Activated T-cell treated with anti-CD3 and anti-CD28 coated beads, Interleukin-2, amount 50 U/mL, for 4 hours (primary cell): ENCODE results near the gene GALNT11. TPM values are rescaled to one million over a fixed set of nuclear protein-coding genes. Genes with fewer than 3 reads are reported as not detected.
"Not testable (repeated sequence)": the region's sequence is repeated elsewhere in the genome, so short reads cannot be mapped to it uniquely, and the experiment has no call there.

ENCODE experiments used
- ATAC-seq, 2 donors: fragments of 200-7000 bp; cut with Tn5 transposase; one replicate each; pipeline ENCODE4 v1.10.0; 2021
- DNase-seq: peaks from one replicate; pipeline ENCODE4 v3.0.0-alpha.2; 2020
- H3K27me3 Mint-ChIP-seq: one replicate; pipeline ENCODE4 v1.8.0; 2021; ENCODE audit warnings: low read depth, mixed read lengths
- H3K36me3 Mint-ChIP-seq: one replicate; pipeline ENCODE4 v1.8.0; 2022; ENCODE audit warnings: mixed read lengths; ENCODE audit not compliant: insufficient read depth
- H3K4me1 Mint-ChIP-seq: one replicate; pipeline ENCODE4 v1.8.0; 2021; ENCODE audit warnings: low read depth, mixed read lengths
- H3K4me3 Mint-ChIP-seq: one replicate; pipeline ENCODE4 v1.8.0; 2021; ENCODE audit warnings: mild to moderate bottlenecking, moderate library complexity, mixed read lengths
- H3K9me3 Mint-ChIP-seq: one replicate; pipeline ENCODE4 v1.8.0; 2021; ENCODE audit warnings: mixed read lengths
- total RNA-seq, 3 donors: library from RNA; stranded (reverse); gene quantifications; one replicate each; pipeline ENCODE4 v1.2.1, GENCODE V29; 2021

The GALNT11 gene
- total RNA-seq, 3 donors from 2014 or later, result 16.6 to 17.3 (median 16.7) TPM

DNA sequence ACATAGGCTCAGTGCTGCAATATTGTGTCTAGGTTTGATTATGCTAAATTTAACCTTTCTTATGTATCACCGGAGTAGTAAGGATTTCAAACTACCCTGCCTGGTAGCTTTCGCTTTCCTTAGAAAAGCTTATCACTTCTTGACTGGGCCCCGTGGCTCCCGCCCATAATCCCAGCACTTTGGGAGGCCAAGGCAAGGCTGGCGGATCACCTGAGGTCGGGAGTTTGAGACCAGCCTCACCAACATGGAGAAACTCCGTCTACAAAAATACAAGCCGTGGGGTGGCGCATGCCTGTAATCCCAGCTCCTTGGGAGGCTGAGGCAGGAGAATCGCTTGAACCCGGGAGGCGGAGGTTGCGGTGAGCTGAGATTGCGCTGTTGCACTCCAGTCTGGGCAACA is 49.9 kb downstream of the GALNT11 start:
- not testable (repeated sequence) for H3K9me3 Mint-ChIP-seq, H3K4me3 Mint-ChIP-seq, ATAC-seq, DNase-seq, H3K27me3 Mint-ChIP-seq, H3K36me3 Mint-ChIP-seq
- H3K4me1 Mint-ChIP-seq, result peaks cover 44% of the 10 kb centered on the region

GRCh38 chr7:152076324-152076821 is 50.9 kb downstream of the GALNT11 start:
- peaks cover 41% of the 10 kb centered on the region for H3K4me1 Mint-ChIP-seq
- DNase-seq (no peak), ATAC-seq (no peak)
- no peaks in the 10 kb centered on the region for H3K27me3 Mint-ChIP-seq
- peaks cover 2% of the 10 kb centered on the region for H3K36me3 Mint-ChIP-seq
- no peak overlapping the region for H3K4me3 Mint-ChIP-seq
- H3K9me3 Mint-ChIP-seq, result no peaks in the 10 kb centered on the region

GRCh38 chr7:152076940-152077933 is 51.8 kb downstream of the GALNT11 start:
- DNase-seq (no peak), ATAC-seq (peak in 1 of 2 donors; percentile 35)
- Mint-ChIP-seq H3K4me1 (peaks cover 41% of the 10 kb centered on the region), H3K4me3 (no peak overlapping the region), H3K9me3 (peaks cover 2% of the 10 kb centered on the region), H3K27me3 (no peaks in the 10 kb centered on the region), H3K36me3 (peaks cover 9% of the 10 kb centered on the region)

DNA sequence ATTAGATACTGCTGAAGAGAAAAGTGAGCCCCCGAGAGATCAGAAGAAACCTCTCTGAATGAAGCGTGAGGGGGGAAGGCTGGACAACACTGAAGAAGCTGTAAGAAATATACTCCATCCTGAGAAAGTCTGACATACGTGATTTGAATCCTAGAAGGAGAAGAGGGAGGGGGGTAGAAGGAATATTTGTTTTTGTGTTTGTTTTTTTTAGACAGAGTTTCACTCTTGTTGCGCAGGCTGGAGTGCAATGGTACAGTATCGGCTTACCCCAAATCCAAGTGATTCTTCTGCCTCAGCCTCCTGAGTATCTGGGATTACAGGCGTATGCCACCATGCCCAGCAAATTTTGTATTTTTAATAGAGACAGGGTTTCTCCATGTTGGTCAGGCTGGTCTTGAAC is 52.6 kb downstream of the GALNT11 start:
- H3K36me3 Mint-ChIP-seq, result peaks cover 13% of the 10 kb centered on the region
- H3K4me3 Mint-ChIP-seq, result no peak overlapping the region
- H3K4me1 Mint-ChIP-seq, result peaks cover 37% of the 10 kb centered on the region
- H3K9me3 Mint-ChIP-seq, result peaks cover 4% of the 10 kb centered on the region
- ATAC-seq (no peak), DNase-seq (no peak)
- no peaks in the 10 kb centered on the region for H3K27me3 Mint-ChIP-seq

GRCh38 chr7:152078786-152079185 is 53.3 kb downstream of the GALNT11 start:
- ATAC-seq (no peak), DNase-seq (no peak)
- peaks cover 15% of the 10 kb centered on the region for H3K36me3 Mint-ChIP-seq
- H3K9me3 Mint-ChIP-seq, result peaks cover 4% of the 10 kb centered on the region
- H3K4me1 Mint-ChIP-seq, result peaks cover 35% of the 10 kb centered on the region
- H3K27me3 Mint-ChIP-seq, result no peaks in the 10 kb centered on the region
- no peak overlapping the region for H3K4me3 Mint-ChIP-seq

DNA sequence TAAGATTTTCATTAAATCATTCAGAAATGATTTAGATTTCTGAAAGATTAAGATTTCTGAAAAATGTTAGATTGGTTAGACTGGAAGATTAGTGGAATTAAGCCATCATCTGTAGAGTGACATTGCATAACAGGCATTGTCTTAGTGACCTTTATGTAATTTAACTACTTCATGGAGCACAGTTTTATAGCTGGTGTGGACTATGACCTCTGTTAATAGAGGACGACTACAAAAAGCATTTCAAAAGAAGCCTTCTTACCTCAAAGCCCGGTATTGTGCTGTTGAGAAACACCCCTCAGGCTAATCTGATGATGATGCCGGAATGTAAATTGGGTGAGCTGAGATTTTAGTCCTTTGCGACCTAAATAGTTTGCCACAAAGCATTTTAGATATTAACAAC is 55.6 kb downstream of the GALNT11 start:
- no peak for DNase-seq
- peaks cover 4% of the 10 kb centered on the region for H3K9me3 Mint-ChIP-seq
- peaks cover 27% of the 10 kb centered on the region for H3K4me1 Mint-ChIP-seq
- peaks cover 24% of the 10 kb centered on the region for H3K36me3 Mint-ChIP-seq
- ATAC-seq, result no peak
- no peaks in the 10 kb centered on the region for H3K27me3 Mint-ChIP-seq
- H3K4me3 Mint-ChIP-seq, result no peak overlapping the region

DNA sequence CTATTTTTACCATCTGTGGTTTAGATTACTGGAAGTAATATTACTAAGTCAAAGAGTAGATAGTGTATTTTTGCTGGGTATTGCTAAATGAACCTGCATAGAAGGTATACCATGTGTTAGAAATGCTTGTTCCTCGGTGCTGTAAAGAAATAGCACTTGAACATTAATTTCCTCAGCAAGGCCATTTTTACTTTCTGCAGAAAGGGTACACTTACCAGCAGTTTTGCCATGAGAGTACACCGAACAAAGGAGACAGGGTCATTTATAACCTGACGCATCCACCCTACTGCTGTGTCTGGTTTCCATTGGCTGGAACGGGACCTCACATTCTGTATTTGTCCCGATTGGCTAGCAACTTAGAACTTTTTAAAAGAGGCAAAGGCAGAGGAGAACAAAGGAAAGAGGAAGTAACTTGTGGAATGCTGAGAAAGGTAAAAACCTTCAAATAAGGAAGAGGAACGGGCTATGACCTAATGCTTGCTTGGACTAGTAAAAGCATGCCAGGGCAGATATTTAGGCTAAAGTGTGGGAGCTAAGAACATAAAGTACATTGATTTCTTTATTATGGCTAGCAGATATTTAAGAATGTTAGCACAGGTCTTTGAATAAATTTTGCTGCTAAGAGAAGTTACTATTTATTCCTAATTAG is 56.7 kb downstream of the GALNT11 start:
- DNase-seq, H3K4me3 Mint-ChIP-seq, H3K27me3 Mint-ChIP-seq, ATAC-seq, H3K9me3 Mint-ChIP-seq: not testable (repeated sequence)
- peaks cover 23% of the 10 kb centered on the region for H3K4me1 Mint-ChIP-seq
- H3K36me3 Mint-ChIP-seq, result peaks cover 29% of the 10 kb centered on the region

- peaks cover 42% of the 10 kb centered on the region for H3K36me3 Mint-ChIP-seq
- DNase-seq, result no peak
- H3K9me3 Mint-ChIP-seq, result peaks cover 25% of the 10 kb centered on the region
- H3K4me1 Mint-ChIP-seq, result peaks cover 2% of the 10 kb centered on the region
- H3K27me3 Mint-ChIP-seq, result no peaks in the 10 kb centered on the region
- H3K4me3 Mint-ChIP-seq, result no peak overlapping the region
- no peak for ATAC-seq
Measured at GRCh38 chr7:152085131-152085530, 59.7 kb downstream of the GALNT11 start.

- Mint-ChIP-seq H3K4me1 (peaks cover 2% of the 10 kb centered on the region), H3K9me3 (peaks cover 25% of the 10 kb centered on the region), H3K36me3 (peaks cover 45% of the 10 kb centered on the region), H3K27me3 (no peaks in the 10 kb centered on the region), H3K4me3 (no peak overlapping the region)
- ATAC-seq, result no peak
- DNase-seq, result no peak
Measured at GRCh38 chr7:152086513-152086912, 61.0 kb downstream of the GALNT11 start.

DNA sequence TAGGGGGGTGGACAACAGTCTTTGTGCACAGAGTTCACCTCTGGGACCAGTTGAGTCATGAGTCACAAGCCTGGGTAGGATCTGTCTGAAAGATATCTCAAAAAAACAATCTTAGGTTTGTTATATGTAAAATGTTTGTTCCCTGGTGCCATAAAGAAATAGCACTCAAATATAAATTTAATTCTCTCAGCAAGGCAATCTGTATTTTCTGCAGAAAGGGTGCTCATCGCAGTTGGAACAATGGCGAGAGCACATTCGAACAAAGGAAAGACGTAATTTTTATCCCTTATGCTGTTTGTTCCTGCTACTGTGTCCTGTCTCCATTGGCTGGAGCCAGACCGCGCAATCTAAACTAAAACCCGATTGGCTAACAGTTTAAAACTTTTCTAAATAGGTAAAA is 63.7 kb downstream of the GALNT11 start:
- no peak for ATAC-seq
- peaks cover 29% of the 10 kb centered on the region for H3K36me3 Mint-ChIP-seq
- H3K9me3 Mint-ChIP-seq, result peaks cover 21% of the 10 kb centered on the region
- no peak overlapping the region for H3K4me3 Mint-ChIP-seq
- no peak for DNase-seq
- no peaks in the 10 kb centered on the region for H3K27me3 Mint-ChIP-seq
- H3K4me1 Mint-ChIP-seq, result no peaks in the 10 kb centered on the region

- H3K27me3 Mint-ChIP-seq, result no peaks in the 10 kb centered on the region
- H3K4me1 Mint-ChIP-seq, result no peaks in the 10 kb centered on the region
- H3K4me3 Mint-ChIP-seq, result no peak overlapping the region
- H3K36me3 Mint-ChIP-seq, result peaks cover 28% of the 10 kb centered on the region
- no peak for ATAC-seq
- H3K9me3 Mint-ChIP-seq, result peaks cover 21% of the 10 kb centered on the region
- DNase-seq, result no peak
Measured at GRCh38 chr7:152090747-152091146, 65.3 kb downstream of the GALNT11 start.

- peaks cover 9% of the 10 kb centered on the region for H3K9me3 Mint-ChIP-seq
- no peak for DNase-seq
- no peaks in the 10 kb centered on the region for H3K4me1 Mint-ChIP-seq
- no peaks in the 10 kb centered on the region for H3K27me3 Mint-ChIP-seq
- H3K4me3 Mint-ChIP-seq, result no peak overlapping the region
- H3K36me3 Mint-ChIP-seq, result peaks cover 18% of the 10 kb centered on the region
- no peak for ATAC-seq
Measured at GRCh38 chr7:152093717-152094116, 68.2 kb downstream of the GALNT11 start.

- Mint-ChIP-seq H3K36me3 (peaks cover 9% of the 10 kb centered on the region), H3K27me3 (no peaks in the 10 kb centered on the region), H3K9me3 (no peaks in the 10 kb centered on the region), H3K4me1 (no peaks in the 10 kb centered on the region), H3K4me3 (no peak overlapping the region)
- DNase-seq (no peak), ATAC-seq (no peak)
Measured at GRCh38 chr7:152095771-152096170, 70.3 kb downstream of the GALNT11 start.

- Mint-ChIP-seq H3K4me1 (no peaks in the 10 kb centered on the region), H3K36me3 (peaks cover 14% of the 10 kb centered on the region), H3K9me3 (no peaks in the 10 kb centered on the region), H3K27me3 (no peaks in the 10 kb centered on the region), H3K4me3 (no peak overlapping the region)
- DNase-seq, result no peak
- no peak for ATAC-seq
Measured at GRCh38 chr7:152097330-152097729, 71.9 kb downstream of the GALNT11 start.
